Liver (tissue), 3 donors: ENCODE measurements around the gene RBKS.

Experiments
- ATF3 ChIP-seq: IDR thresholded peaks from 2 replicates; pipeline ENCODE4 v1.6.1; 2016; ENCODE audit warnings: antibody characterized with exemption
- CTCF ChIP-seq: fragments of 150-350 bp; IDR thresholded peaks from 2 replicates; pipeline ENCODE4 v1.5.1; 2017; ENCODE audit warnings: improper control_type of control experiment, low read depth, low read length; ENCODE audit not compliant: missing input control
- FOXA1 ChIP-seq: IDR thresholded peaks from 2 replicates; pipeline ENCODE4 v1.6.1; 2016; ENCODE audit warnings: antibody characterized with exemption
- GABPA ChIP-seq, 2 donors: IDR thresholded peaks in 1 of 2; conservative IDR thresholded peaks in 1 of 2; 2 replicates each; pipeline ENCODE4 v1.6.1; 2016; ENCODE audit warnings: antibody characterized with exemption in 2 of 2, mild to moderate bottlenecking in 1 of 2, moderate library complexity in 1 of 2
- JUND ChIP-seq, 2 donors: IDR thresholded peaks; 2 replicates each; pipeline ENCODE4 v1.6.1; 2016; ENCODE audit warnings: antibody characterized with exemption in 2 of 2
- MAX ChIP-seq: IDR thresholded peaks from 2 replicates; pipeline ENCODE4 v1.6.1; 2016; ENCODE audit warnings: antibody characterized with exemption
- RAD21 ChIP-seq, 2 donors: IDR thresholded peaks; 2 replicates each; pipeline ENCODE4 v1.6.1; 2016; ENCODE audit warnings: antibody characterized with exemption in 2 of 2, mild to moderate bottlenecking in 2 of 2
- RXRA ChIP-seq, 2 donors: IDR thresholded peaks; 2 replicates each; pipeline ENCODE4 v1.6.1; 2017 to 2018; ENCODE audit warnings: antibody characterized with exemption in 2 of 2, mild to moderate bottlenecking in 1 of 2
- TAF1 ChIP-seq: conservative IDR thresholded peaks from 2 replicates; pipeline ENCODE4 v1.6.1; 2016; ENCODE audit warnings: antibody characterized with exemption, mild to moderate bottlenecking
- ZBTB33 ChIP-seq: IDR thresholded peaks from 2 replicates; pipeline ENCODE4 v1.6.1; 2016; ENCODE audit warnings: antibody characterized with exemption
- donor health status: healthy.
- donor health status: healthy.

- TF ChIP-seq CTCF: no peak
- no peak for TF ChIP-seq TAF1
- TF ChIP-seq RXRA (IDR thresholded peaks at IDR 0.05): no peak
- TF ChIP-seq RAD21 (IDR thresholded peaks at IDR 0.05): no peak
- no peak for TF ChIP-seq GABPA (IDR thresholded peaks at IDR 0.05 in 1 of 2, conservative IDR thresholded peaks at IDR 0.05 in 1 of 2)
- TF ChIP-seq MAX: no peak
- TF ChIP-seq ATF3: no peak
- no peak for TF ChIP-seq JUND (IDR thresholded peaks at IDR 0.05)
- TF ChIP-seq ZBTB33: no peak
- no peak for TF ChIP-seq FOXA1
Observed at GRCh38 chr2:27742571-27742970, 147.6 kb downstream of the RBKS start.
